SK-N-MC (cell line): Measurements from ENCODE around the gene ZNF440.

ENCODE experiments used
- EZH2 ChIP-seq: fragments of 200-600 bp; sonication (generic); IDR thresholded peaks from one replicate; pipeline ENCODE4 v1.6.1; 2017; ENCODE audit warnings: antibody characterized with exemption
- FOXP2 ChIP-seq: optimal IDR thresholded peaks from 2 replicates; pipeline ENCODE3; 2011; ENCODE audit warnings: mild to moderate bottlenecking, moderate library complexity; ENCODE audit not compliant: insufficient read depth; ENCODE audit errors: extremely low read length, control extremely low read depth
- POLR2AphosphoS5 ChIP-seq: IDR thresholded peaks from 2 replicates; pipeline ENCODE4 v1.6.1; 2012; ENCODE audit warnings: mild to moderate bottlenecking, low read depth, low read length, borderline replicate concordance

- TF ChIP-seq POLR2AphosphoS5 (no peak), EZH2 (no peak), FOXP2 (no peak)
These were observed 58.6 kb downstream of the ZNF440 start for GRCh38 chr19:11872624-11873023.
